Mucosa of rectum (tissue), 2 donors: ENCODE measurements around the gene DNAJB5.
"Not testable (repeated sequence)": the region's sequence is repeated elsewhere in the genome, so short reads cannot be mapped to it uniquely, and the experiment has no call there.

Experiments used
- H3K27ac ChIP-seq, 2 donors: one replicate each; pipeline ENCODE4 v1.7.0; 2013; ENCODE audit warnings: inconsistent platforms in 2 of 2, low read depth in 2 of 2, low read length in 2 of 2
- H3K27me3 ChIP-seq, 2 donors: one replicate each; pipeline ENCODE4 v1.7.0; 2013; ENCODE audit warnings: low read length in 2 of 2; ENCODE audit not compliant: control insufficient read depth in 2 of 2, insufficient read depth in 2 of 2
- H3K36me3 ChIP-seq, 2 donors: one replicate each; pipeline ENCODE4 v1.7.0; 2013; ENCODE audit warnings: low read length in 2 of 2; ENCODE audit not compliant: control insufficient read depth in 2 of 2, insufficient read depth in 2 of 2
- H3K4me1 ChIP-seq, 2 donors: one replicate each; pipeline ENCODE4 v1.7.0; 2013; ENCODE audit warnings: low read length in 2 of 2, mild to moderate bottlenecking in 1 of 2; ENCODE audit not compliant: control insufficient read depth in 2 of 2, insufficient read depth in 2 of 2
- H3K4me3 ChIP-seq, 2 donors: one replicate each; pipeline ENCODE4 v1.7.0; 2013; ENCODE audit warnings: low read length in 2 of 2
- H3K9ac ChIP-seq, 2 donors: one replicate each; pipeline ENCODE4 v1.7.0; 2013; ENCODE audit warnings: low read length in 2 of 2, low read depth in 1 of 2, mild to moderate bottlenecking in 1 of 2
- H3K9me3 ChIP-seq, 2 donors: one replicate each; pipeline ENCODE4 v1.7.0; 2013; ENCODE audit warnings: low read length in 2 of 2; ENCODE audit not compliant: control insufficient read depth in 2 of 2
- donor health status: healthy.
- donor health status: Normal muscosa, but diverticular disease.

The DNAJB5 gene

GRCh38 chr9:34999576-34999975 lies 10.0 kb downstream of the DNAJB5 start:
- H3K27me3 ChIP-seq: no peaks in the 10 kb centered on the region
- H3K9me3 ChIP-seq: no peaks in the 10 kb centered on the region
- no peak overlapping the region for H3K4me3 ChIP-seq
- H3K27ac ChIP-seq: no peak overlapping the region
- no peak overlapping the region for H3K9ac ChIP-seq
- H3K36me3 ChIP-seq: no peaks in the 10 kb centered on the region
- H3K4me1 ChIP-seq: no peaks in the 10 kb centered on the region

- Histone ChIP-seq H3K27me3 (no peaks in the 10 kb centered on the region), H3K4me3 (no peak overlapping the region), H3K27ac (no peak overlapping the region), H3K9me3 (no peaks in the 10 kb centered on the region), H3K36me3 (no peaks in the 10 kb centered on the region), H3K4me1 (no peaks in the 10 kb centered on the region), H3K9ac (no peak overlapping the region)
Measured at GRCh38 chr9:35000535-35001284, 11.2 kb downstream of the DNAJB5 start.

- no peaks in the 10 kb centered on the region for H3K36me3 ChIP-seq
- no peak overlapping the region for H3K27ac ChIP-seq
Measured at GRCh38 chr9:35001285-35001677, 11.7 kb downstream of the DNAJB5 start.

GRCh38 chr9:35001803-35002502 lies 12.4 kb downstream of the DNAJB5 start:
- Histone ChIP-seq H3K4me3 (no peak overlapping the region), H3K9ac (no peak overlapping the region), H3K9me3 (no peaks in the 10 kb centered on the region), H3K36me3 (no peaks in the 10 kb centered on the region), H3K27me3 (no peaks in the 10 kb centered on the region), H3K4me1 (no peaks in the 10 kb centered on the region), H3K27ac (no peak overlapping the region)

More at GRCh38 chr9:35001285-35001677, 11.7 kb downstream of the DNAJB5 start:
- H3K4me3 ChIP-seq: no peak overlapping the region
- no peaks in the 10 kb centered on the region for H3K9me3 ChIP-seq
- H3K9ac ChIP-seq: no peak overlapping the region
- no peaks in the 10 kb centered on the region for H3K4me1 ChIP-seq
- H3K27me3 ChIP-seq: no peaks in the 10 kb centered on the region

- H3K4me1 ChIP-seq: no peaks in the 10 kb centered on the region
- H3K4me3 ChIP-seq: no peak overlapping the region
- H3K9me3 ChIP-seq: no peaks in the 10 kb centered on the region
- H3K36me3 ChIP-seq: no peaks in the 10 kb centered on the region
- H3K9ac ChIP-seq: no peak overlapping the region
- no peaks in the 10 kb centered on the region for H3K27me3 ChIP-seq
- H3K27ac ChIP-seq: no peak overlapping the region
Measured at GRCh38 chr9:35002623-35003022, 13.1 kb downstream of the DNAJB5 start.

- H3K9ac ChIP-seq, H3K9me3 ChIP-seq, H3K27me3 ChIP-seq, H3K27ac ChIP-seq, H3K4me3 ChIP-seq, H3K4me1 ChIP-seq, H3K36me3 ChIP-seq: not testable (repeated sequence)
Measured at GRCh38 chr9:35004299-35004698, 14.8 kb downstream of the DNAJB5 start.

- H3K27me3 ChIP-seq: no peaks in the 10 kb centered on the region
- peaks cover 2 to 9% of the 10 kb centered on the region in 2 donors for H3K9me3 ChIP-seq
- peaks cover 3 to 4% of the 10 kb centered on the region in 2 donors for H3K36me3 ChIP-seq
- H3K4me1 ChIP-seq: no peaks in the 10 kb centered on the region
- H3K27ac ChIP-seq: no peak overlapping the region
- H3K9ac ChIP-seq: no peak overlapping the region
- H3K4me3 ChIP-seq: no peak overlapping the region
Measured at GRCh38 chr9:35010351-35010958, 20.9 kb downstream of the DNAJB5 start.

GRCh38 chr9:35014517-35014916 lies 25.0 kb downstream of the DNAJB5 start:
- H3K9ac ChIP-seq: no peak overlapping the region
- no peaks in the 10 kb centered on the region for H3K4me1 ChIP-seq
- H3K36me3 ChIP-seq: peaks cover 3 to 4% of the 10 kb centered on the region in 2 donors
- H3K9me3 ChIP-seq: peaks cover 2 to 9% of the 10 kb centered on the region in 2 donors
- no peak overlapping the region for H3K27ac ChIP-seq
- H3K4me3 ChIP-seq: no peak overlapping the region
- no peaks in the 10 kb centered on the region for H3K27me3 ChIP-seq

- not testable (repeated sequence) for H3K27ac ChIP-seq, H3K36me3 ChIP-seq
Measured at GRCh38 chr9:35023443-35023842, 33.9 kb downstream of the DNAJB5 start.

GRCh38 chr9:35026671-35027070 lies 37.1 kb downstream of the DNAJB5 start:
- no peaks in the 10 kb centered on the region for H3K9me3 ChIP-seq
- H3K4me1 ChIP-seq: no peaks in the 10 kb centered on the region
- no peak overlapping the region for H3K9ac ChIP-seq
- no peaks in the 10 kb centered on the region for H3K36me3 ChIP-seq
- H3K27ac ChIP-seq: no peak overlapping the region
- H3K4me3 ChIP-seq: no peak overlapping the region
- no peaks in the 10 kb centered on the region for H3K27me3 ChIP-seq

More at GRCh38 chr9:35023443-35023842, 33.9 kb downstream of the DNAJB5 start:
- not testable (repeated sequence) for H3K27me3 ChIP-seq, H3K9me3 ChIP-seq, H3K9ac ChIP-seq, H3K4me3 ChIP-seq, H3K4me1 ChIP-seq
